ENCODE results near the gene DNAH3.
"Not testable (repeated sequence)": the region's sequence is repeated elsewhere in the genome, so short reads cannot be mapped to it uniquely, and the experiment has no call there.

DNAH3 gene

DNA sequence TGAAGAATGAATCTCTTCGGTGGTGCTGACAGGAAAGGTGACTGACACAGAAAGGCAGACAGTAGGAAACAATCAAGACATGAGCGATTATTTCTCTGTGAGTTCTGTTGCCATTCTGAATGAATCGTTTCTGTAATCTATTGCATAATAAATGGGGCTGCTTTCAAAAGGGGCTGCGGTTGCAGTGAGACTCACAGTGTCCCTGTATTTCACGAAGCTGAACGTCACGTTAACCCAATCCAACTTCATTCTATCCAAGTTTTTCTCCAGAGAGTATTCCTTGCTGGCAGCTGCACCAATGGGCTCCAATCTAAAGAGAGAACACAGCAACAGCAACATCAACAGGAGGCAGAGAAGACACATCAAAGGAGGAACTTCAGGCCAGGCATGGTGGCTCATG is 75.4 kb downstream of the DNAH3 start:
- no peak for DNase-seq (ENCODE audit: low spot score)

DNA sequence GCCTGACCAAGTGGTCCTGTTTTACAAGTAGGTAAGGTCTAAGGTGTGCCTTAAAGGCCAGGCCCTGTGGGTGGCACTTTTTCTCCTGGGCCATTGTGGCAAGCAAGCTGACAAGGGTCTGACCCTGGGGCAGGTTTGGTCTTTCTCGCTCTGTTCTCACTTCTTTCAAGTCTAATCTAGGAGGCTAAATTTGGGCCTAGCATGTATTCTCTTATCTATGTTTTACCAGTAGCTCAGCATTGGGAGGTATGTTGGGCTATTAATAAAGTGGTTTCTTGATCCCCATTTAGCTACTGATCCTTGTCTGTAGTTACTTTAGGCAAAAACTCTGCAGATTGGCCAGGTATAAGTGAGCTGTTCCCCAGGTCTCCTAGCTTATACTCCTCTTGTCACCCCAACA is 77.7 kb downstream of the DNAH3 start:
- DNase-seq (ENCODE audit: low spot score) = no peak

DNA sequence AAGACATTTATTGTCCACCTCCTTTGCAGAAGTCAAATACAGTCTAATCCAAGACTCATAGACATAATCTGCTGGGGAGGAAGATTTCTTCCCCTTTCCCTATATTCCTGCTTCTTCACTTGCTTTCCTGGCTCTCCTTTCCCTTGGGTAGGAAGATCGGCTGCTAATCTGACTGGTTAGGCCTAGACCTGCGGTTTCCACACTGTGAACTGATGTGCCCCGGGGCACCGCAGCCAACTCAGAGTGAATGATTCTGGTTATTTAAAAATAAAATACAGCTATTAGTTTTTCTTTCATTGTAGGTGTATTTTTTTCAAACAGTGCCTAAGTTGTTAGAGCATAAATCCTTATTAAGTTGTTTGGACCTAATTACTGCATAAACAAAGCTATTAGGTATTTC is 78.9 kb downstream of the DNAH3 start:
- DNase-seq (ENCODE audit: low spot score) = no peak

DNA sequence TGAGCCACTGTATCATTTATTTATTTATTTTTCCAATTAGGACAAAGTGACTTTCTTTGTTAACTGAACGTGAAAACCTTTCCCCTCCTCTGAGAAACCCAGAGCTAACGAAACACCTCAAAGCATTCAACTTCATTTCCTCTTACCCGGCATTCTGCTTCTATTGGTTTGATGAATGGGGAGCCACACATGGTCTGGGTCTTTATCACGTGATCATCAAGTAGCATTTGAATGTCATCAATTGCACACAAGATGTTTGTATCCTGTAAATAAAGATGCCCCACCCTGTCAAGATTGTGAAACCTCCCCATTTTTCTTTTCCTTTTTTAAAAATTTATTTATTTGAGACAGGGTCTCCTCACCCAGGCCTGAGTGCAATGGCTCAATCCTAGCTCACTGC is 80.1 kb downstream of the DNAH3 start:
- no peak for DNase-seq (ENCODE audit: low spot score)

- no peak for DNase-seq (ENCODE audit: low spot score)
Measured at GRCh38 chr16:21069986-21070385, 80.7 kb downstream of the DNAH3 start.

GRCh38 chr16:21064203-21064602 is 86.4 kb downstream of the DNAH3 start:
- DNase-seq (ENCODE audit: low spot score) = no peak

- not testable (repeated sequence) for DNase-seq (ENCODE audit: low spot score)
Measured at GRCh38 chr16:21063314-21063713, 87.3 kb downstream of the DNAH3 start.

- DNase-seq (ENCODE audit: low spot score) = no peak
Measured at GRCh38 chr16:21060027-21060510, 90.6 kb downstream of the DNAH3 start.

GRCh38 chr16:21057875-21058274 is 92.8 kb downstream of the DNAH3 start:
- DNase-seq (ENCODE audit: low spot score) = no peak

- no peak for DNase-seq (ENCODE audit: low spot score)
Measured at GRCh38 chr16:21056396-21056795, 94.2 kb downstream of the DNAH3 start.

- not testable (repeated sequence) for DNase-seq (ENCODE audit: low spot score)
Measured at GRCh38 chr16:21055738-21056137, 94.9 kb downstream of the DNAH3 start.

DNA sequence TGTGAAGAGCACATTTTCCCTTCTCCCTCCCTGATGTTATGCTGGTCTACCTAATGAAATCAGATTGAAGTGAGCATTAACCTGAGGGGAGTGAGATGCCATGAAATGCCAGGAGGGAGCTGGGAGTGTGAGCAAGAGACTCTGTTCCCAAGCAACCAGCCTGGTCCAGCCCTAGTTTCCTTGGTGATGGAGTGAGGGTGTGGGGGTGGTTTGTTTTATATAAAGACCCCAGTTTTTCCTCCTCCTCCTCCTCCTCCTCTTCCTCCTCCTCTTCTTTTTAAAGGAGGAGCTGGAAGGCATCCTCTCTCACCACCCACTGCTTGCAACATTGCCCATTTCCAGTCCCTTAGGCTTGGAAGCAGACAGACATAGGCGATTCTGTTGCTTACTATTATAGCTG is 97.1 kb downstream of the DNAH3 start:
- DNase-seq (ENCODE audit: low spot score) = no peak

DNA sequence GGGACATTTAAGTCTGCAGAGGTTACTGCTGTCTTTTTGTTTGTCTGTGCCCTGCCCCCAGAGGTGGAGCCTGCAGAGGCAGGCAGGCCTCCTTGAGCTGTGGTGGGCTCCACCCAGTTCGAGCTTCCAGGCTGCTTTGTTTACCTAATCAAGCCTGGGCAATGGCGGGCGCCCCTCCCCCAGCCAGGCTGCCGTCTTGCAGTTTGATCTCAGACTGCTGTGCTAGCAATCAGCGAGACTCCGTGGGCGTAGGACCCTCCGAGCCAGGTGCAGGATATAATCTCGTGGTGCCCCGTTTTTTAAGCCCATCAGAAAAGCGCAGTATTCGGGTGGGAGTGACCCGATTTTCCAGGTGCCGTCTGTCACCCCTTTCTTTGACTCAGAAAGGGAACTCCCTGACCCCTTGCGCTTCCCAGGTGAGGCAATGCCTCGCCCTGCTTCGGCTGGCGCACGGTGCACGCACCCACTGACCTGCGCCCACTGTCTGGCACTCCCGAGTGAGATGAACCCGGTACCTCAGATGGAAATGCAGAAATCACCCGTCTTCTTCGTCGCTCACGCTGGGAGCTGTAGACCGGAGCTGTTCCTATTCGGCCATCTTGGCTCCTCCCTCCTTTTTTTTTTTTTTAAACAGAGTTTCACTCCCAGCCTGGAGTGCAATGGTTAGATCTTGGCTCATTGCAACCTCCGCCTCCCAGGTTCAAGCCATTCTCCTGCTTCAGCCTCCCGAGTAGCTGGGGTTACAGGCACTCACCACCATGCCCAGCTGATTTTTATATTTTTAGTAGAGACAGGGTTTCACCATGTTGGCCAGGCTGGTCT is 102.3 kb downstream of the DNAH3 start:
- not testable (repeated sequence) for DNase-seq (ENCODE audit: low spot score)

DNA sequence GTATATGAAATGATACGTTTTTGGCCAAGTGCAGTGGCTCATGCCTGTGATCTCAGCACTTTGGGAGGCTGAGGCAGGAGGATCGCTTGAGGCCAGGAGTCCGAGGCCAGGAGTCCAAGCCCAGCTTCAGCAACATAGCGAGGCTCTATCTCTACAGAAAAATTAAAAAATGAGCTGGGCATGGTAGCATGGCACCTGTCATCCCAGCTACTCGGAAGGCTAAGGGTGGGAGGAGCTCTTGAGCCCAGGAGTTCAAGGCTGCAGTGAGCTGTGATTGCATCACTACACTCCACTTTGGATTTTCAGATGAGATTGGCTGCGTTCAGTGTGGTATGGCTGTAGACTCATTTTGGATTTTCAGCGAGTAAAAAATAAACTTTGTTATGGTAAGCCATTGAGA is 112.4 kb downstream of the DNAH3 start:
- DNase-seq (ENCODE audit: low spot score) = no peak

GRCh38 chr16:21037736-21038135 is 112.9 kb downstream of the DNAH3 start:
- DNase-seq (ENCODE audit: low spot score) = no peak

DNA sequence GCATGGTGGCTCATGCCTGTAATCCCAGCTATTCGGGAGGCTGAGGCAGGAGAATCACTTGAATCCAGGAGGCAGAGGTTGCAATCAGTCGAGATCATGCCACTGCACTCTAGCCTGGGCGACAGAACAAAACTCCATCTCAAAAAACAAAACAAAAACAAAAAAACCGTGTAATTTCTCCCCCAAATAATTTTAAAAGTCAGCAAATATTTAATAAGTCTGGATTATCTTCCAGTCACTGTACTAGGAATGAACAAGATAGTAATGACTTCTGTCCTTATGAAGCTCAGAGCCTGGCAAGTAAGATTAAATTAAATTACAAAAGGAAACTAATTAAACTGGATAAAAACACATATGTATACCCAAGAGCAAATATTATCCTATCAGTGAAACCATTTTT is 113.5 kb downstream of the DNAH3 start:
- DNase-seq (ENCODE audit: low spot score) = no peak

DNA sequence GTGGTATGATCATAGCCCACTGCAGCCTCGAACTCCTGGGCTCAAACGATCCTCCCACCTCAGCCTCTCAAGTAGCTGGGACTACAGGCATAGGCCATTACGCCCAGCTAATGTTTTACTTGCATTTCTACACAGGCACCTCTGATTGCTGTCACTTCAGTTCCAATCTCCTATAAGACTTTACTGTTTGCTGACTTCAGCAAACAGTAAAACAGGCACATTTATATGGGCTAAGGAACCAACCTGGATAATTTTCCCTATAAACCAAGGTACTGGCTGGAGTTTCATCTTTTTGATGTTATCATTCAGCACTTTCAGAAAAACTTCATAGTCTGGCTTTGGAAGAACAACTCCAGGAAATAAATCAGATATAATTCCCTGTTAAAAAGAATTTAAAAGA is 114.2 kb downstream of the DNAH3 start:
- DNase-seq (ENCODE audit: low spot score) = no peak

- no peak for DNase-seq (ENCODE audit: low spot score)
Measured at GRCh38 chr16:21033704-21034103, 116.9 kb downstream of the DNAH3 start.

- no peak for DNase-seq (ENCODE audit: low spot score)
Measured at GRCh38 chr16:21033264-21033663, 117.4 kb downstream of the DNAH3 start.

DNA sequence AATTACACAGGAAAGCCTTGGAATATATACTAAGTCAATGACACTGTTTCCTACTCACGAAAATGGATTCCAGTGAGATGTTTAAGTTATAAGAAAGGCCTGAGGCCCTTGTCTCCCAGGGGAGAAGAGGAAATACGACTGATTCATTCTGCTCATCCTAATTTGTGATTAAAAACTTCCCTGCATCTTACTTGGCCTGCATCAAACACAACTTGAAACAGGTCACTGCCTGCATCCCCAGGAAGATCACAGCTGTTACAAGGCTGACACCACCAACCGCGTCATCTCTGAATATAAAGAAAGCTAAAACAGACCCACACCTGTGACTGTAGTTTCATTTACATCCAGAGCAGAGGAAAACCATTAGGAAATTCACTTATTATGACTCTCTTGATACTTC is 121.9 kb downstream of the DNAH3 start:
- DNase-seq (ENCODE audit: low spot score) = no peak

DNA sequence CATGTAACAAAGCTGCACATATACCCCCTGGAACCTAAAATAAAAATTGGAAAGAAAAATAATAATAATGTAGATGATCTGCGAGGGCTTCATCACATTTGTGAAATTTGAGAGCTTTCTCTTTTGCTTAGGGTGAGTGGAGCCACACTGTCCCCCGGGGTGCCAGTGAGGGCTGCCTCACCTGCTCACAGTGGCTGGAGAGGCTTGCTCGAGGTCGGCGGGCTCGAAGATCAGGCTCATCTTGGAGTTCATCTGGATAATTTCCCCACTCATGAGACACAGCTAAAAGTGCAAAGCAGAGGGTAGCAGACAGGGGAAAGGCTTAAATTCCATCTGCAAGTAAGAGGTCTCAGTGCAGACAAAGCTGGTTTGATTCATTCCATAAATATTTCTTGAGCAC is 123.8 kb downstream of the DNAH3 start:
- no peak for DNase-seq (ENCODE audit: low spot score)

GRCh38 chr16:21023509-21024202 is 127.0 kb downstream of the DNAH3 start:
- no peak for DNase-seq (ENCODE audit: low spot score)

DNA sequence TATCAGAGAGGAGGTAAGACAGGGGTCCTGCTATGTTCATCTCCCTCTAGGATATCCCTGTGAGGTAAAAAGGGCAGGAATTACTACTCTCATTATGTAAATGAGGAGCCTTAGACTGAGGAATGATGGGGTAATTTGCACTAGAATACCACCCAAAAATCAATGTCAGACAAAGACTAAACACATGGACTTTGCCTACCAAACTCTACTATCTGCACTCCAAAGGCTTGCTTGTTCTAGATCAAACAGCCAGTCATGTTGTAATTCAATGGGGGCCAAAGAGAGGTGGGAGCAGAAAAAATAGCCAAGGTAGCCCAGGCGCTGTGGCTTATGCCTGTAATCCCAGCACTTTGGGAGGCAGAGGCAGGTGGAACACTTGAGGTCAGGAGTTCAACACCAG is 129.3 kb downstream of the DNAH3 start:
- no peak for DNase-seq (ENCODE audit: low spot score)

- no peak for DNase-seq (ENCODE audit: low spot score)
Measured at GRCh38 chr16:21009815-21010214, 140.8 kb downstream of the DNAH3 start.

All from LoVo (cell line).